GM23338 (cell line): Measurements from ENCODE around the gene LRRC2. TPM values are rescaled to one million over a fixed set of nuclear protein-coding genes. Genes with fewer than 3 reads are reported as not detected.

Experiments
- ATAC-seq: fragments of 200-7000 bp; cut with Tn5 transposase; 3 replicates; pipeline ENCODE4 v1.9.1; 2020
- DNase-seq: peaks from one replicate; pipeline ENCODE4 v3.0.0-alpha.2; 2015; ENCODE audit warnings: low spot score
- H2AFZ ChIP-seq: fragments of 200-600 bp; sonication (generic); 2 replicates; pipeline ENCODE4 v1.8.0; 2016; ENCODE audit warnings: antibody characterized with exemption, mild to moderate bottlenecking, moderate library complexity
- H3F3A ChIP-seq: fragments of 200-600 bp; sonication (generic); replicated peaks from 2 replicates; pipeline ENCODE4 v1.8.0; 2017; ENCODE audit warnings: antibody characterized with exemption, mixed run types, low read depth
- H3K27ac ChIP-seq: fragments of 200-600 bp; sonication (generic); 2 replicates; pipeline ENCODE4 v1.6.1; 2016; ENCODE audit warnings: low read depth
- H3K27me3 ChIP-seq: fragments of 200-600 bp; sonication (generic); 2 replicates; pipeline ENCODE4 v1.8.0; 2016; ENCODE audit warnings: mild to moderate bottlenecking, mixed run types, moderate library complexity; ENCODE audit not compliant: insufficient read depth
- H3K36me3 ChIP-seq: fragments of 200-600 bp; sonication (generic); 2 replicates; pipeline ENCODE4 v1.8.0; 2016; ENCODE audit warnings: mild to moderate bottlenecking; ENCODE audit not compliant: insufficient read depth
- H3K4me1 ChIP-seq: fragments of 200-600 bp; sonication (generic); 2 replicates; pipeline ENCODE4 v1.8.0; 2016; ENCODE audit warnings: mild to moderate bottlenecking, moderate library complexity; ENCODE audit not compliant: insufficient read depth
- H3K4me2 ChIP-seq: fragments of 200-600 bp; sonication (generic); 2 replicates; pipeline ENCODE4 v1.7.1; 2017; ENCODE audit warnings: mixed run types
- H3K4me3 ChIP-seq: fragments of 200-600 bp; sonication (generic); 2 replicates; pipeline ENCODE4 v1.6.1; 2016; ENCODE audit warnings: mixed run types
- H3K79me2 ChIP-seq: fragments of 200-600 bp; sonication (generic); replicated peaks from 2 replicates; pipeline ENCODE4 v1.8.0; 2017; ENCODE audit warnings: mild to moderate bottlenecking; ENCODE audit not compliant: insufficient read depth
- H3K9me2 ChIP-seq: fragments of 200-600 bp; sonication (generic); 2 replicates; pipeline ENCODE4 v1.8.0; 2017; ENCODE audit not compliant: insufficient read depth
- H4K20me1 ChIP-seq: fragments of 200-600 bp; sonication (generic); replicated peaks from 2 replicates; pipeline ENCODE4 v1.8.0; 2017; ENCODE audit warnings: mild to moderate bottlenecking; ENCODE audit not compliant: insufficient read depth
- H3K27ac Mint-ChIP-seq: 2 replicates; pipeline ENCODE4 v1.8.0; 2020; ENCODE audit warnings: inconsistent platforms, mild to moderate bottlenecking, moderate library complexity, mixed read lengths
- H3K27me3 Mint-ChIP-seq: 3 replicates; pipeline ENCODE4 v1.8.0; 2022; ENCODE audit warnings: low read depth, mild to moderate bottlenecking, moderate library complexity, mixed read lengths, inconsistent platforms; ENCODE audit not compliant: insufficient read depth, poor library complexity
- H3K36me3 Mint-ChIP-seq: 3 replicates; pipeline ENCODE4 v1.8.0; 2021; ENCODE audit warnings: low read depth, mild to moderate bottlenecking, inconsistent platforms, moderate library complexity, mixed read lengths
- H3K4me1 Mint-ChIP-seq: 3 replicates; pipeline ENCODE4 v1.8.0; 2020; ENCODE audit warnings: mild to moderate bottlenecking, inconsistent platforms, mixed read lengths
- H3K4me3 Mint-ChIP-seq: 3 replicates; pipeline ENCODE4 v1.8.0; 2021; ENCODE audit warnings: moderate library complexity, mild to moderate bottlenecking, inconsistent platforms, mixed read lengths
- H3K9me3 Mint-ChIP-seq: 3 replicates; pipeline ENCODE4 v1.8.0; 2020; ENCODE audit warnings: moderate library complexity, mild to moderate bottlenecking, inconsistent platforms, mixed read lengths
- JUNB ChIP-seq: IDR thresholded peaks from one replicate; pipeline ENCODE4 v1.6.1; 2016; ENCODE audit warnings: antibody characterized with exemption; ENCODE audit not compliant: unreplicated experiment
- polyA plus RNA-seq: library from polyadenylated mRNA; unstranded; fragments of >200 nt; fragmentation: Nextera tagmentation; extraction: Ambion mirVana; gene quantifications from 2 replicates; pipeline ENCODE4 v1.2.1, GENCODE V29; 2016
- total RNA-seq: library from RNA; depleted of rRNA; stranded (reverse); fragments of >200 nt; shearing (Covaris generic); gene quantifications from 2 replicates; pipeline ENCODE4 v1.2.3, GENCODE V29; 2014
- TF ChIP-seq, protein P1 (sequence below): fragments of 250-450 bp; sonication (Bioruptor Pico); IDR thresholded peaks from 2 replicates; pipeline ENCODE4 v1.5.0; 2020; ENCODE audit warnings: mild to moderate bottlenecking, moderate library complexity
- TF ChIP-seq, protein P2 (sequence below): IDR thresholded peaks from one replicate; pipeline ENCODE4 v1.6.1; 2018; ENCODE audit warnings: antibody characterized with exemption; ENCODE audit not compliant: unreplicated experiment

The LRRC2 gene
- total and polyA plus RNA-seq, 2 experiments from 2014 or later, result 6.5 to 7.1 TPM

DNA sequence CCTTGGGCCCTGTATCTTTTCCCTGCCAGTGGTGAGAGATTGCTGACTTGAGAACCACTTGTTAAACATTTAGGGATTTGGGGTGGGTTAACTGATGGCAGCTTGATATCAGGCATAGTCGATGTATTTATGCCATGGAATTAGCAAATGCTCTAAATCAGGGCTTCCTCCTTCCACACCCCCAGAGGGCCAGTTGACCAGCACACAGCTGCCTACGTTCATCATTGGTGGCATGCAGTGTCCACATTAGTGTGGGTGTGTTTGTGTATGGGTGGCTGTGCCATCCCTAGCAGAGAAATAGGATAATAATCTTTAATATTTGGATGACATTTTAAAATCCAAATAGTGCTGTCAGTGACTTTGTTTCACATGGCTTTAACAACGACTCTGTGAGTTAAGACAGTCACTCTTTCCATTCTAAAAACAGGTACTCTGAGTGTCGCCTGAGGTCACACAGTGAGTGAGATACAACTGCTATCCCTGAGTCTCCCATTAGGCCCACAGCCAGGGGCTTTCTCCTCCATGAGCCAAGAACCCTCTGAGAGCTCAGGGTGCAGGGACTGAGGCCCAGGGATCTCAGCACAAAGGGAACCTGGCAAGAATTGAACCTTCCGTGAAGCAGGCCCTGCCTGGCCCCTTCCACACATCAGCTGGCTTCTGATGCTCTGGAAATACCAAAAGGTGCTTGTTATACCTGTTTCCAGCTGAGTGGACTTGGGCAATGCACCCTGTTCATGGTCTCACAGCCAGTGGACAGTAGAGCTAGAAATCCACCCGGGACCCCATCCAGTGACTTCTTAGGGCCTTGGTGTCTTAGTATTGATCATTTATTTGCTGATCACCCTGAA is 97.1 kb downstream of the LRRC2 start (continued):
- TF ChIP-seq, protein P1, sequence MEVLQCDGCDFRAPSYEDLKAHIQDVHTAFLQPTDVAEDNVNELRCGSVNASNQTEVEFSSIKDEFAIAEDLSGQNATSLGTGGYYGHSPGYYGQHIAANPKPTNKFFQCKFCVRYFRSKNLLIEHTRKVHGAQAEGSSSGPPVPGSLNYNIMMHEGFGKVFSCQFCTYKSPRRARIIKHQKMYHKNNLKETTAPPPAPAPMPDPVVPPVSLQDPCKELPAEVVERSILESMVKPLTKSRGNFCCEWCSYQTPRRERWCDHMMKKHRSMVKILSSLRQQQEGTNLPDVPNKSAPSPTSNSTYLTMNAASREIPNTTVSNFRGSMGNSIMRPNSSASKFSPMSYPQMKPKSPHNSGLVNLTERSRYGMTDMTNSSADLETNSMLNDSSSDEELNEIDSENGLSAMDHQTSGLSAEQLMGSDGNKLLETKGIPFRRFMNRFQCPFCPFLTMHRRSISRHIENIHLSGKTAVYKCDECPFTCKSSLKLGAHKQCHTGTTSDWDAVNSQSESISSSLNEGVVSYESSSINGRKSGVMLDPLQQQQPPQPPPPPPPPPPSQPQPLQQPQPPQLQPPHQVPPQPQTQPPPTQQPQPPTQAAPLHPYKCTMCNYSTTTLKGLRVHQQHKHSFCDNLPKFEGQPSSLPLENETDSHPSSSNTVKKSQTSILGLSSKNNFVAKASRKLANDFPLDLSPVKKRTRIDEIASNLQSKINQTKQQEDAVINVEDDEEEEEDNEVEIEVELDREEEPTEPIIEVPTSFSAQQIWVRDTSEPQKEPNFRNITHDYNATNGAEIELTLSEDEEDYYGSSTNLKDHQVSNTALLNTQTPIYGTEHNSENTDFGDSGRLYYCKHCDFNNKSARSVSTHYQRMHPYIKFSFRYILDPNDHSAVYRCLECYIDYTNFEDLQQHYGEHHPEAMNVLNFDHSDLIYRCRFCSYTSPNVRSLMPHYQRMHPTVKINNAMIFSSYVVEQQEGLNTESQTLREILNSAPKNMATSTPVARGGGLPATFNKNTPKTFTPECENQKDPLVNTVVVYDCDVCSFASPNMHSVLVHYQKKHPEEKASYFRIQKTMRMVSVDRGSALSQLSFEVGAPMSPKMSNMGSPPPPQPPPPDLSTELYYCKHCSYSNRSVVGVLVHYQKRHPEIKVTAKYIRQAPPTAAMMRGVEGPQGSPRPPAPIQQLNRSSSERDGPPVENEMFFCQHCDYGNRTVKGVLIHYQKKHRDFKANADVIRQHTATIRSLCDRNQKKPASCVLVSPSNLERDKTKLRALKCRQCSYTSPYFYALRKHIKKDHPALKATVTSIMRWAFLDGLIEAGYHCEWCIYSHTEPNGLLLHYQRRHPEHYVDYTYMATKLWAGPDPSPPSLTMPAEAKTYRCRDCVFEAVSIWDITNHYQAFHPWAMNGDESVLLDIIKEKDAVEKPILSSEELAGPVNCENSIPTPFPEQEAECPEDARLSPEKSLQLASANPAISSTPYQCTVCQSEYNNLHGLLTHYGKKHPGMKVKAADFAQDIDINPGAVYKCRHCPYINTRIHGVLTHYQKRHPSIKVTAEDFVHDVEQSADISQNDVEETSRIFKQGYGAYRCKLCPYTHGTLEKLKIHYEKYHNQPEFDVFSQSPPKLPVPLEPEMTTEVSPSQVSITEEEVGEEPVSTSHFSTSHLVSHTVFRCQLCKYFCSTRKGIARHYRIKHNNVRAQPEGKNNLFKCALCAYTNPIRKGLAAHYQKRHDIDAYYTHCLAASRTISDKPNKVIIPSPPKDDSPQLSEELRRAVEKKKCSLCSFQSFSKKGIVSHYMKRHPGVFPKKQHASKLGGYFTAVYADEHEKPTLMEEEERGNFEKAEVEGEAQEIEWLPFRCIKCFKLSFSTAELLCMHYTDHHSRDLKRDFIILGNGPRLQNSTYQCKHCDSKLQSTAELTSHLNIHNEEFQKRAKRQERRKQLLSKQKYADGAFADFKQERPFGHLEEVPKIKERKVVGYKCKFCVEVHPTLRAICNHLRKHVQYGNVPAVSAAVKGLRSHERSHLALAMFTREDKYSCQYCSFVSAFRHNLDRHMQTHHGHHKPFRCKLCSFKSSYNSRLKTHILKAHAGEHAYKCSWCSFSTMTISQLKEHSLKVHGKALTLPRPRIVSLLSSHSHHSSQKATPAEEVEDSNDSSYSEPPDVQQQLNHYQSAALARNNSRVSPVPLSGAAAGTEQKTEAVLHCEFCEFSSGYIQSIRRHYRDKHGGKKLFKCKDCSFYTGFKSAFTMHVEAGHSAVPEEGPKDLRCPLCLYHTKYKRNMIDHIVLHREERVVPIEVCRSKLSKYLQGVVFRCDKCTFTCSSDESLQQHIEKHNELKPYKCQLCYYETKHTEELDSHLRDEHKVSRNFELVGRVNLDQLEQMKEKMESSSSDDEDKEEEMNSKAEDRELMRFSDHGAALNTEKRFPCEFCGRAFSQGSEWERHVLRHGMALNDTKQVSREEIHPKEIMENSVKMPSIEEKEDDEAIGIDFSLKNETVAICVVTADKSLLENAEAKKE (CRISPR knock-in tag), result no peak

DNA sequence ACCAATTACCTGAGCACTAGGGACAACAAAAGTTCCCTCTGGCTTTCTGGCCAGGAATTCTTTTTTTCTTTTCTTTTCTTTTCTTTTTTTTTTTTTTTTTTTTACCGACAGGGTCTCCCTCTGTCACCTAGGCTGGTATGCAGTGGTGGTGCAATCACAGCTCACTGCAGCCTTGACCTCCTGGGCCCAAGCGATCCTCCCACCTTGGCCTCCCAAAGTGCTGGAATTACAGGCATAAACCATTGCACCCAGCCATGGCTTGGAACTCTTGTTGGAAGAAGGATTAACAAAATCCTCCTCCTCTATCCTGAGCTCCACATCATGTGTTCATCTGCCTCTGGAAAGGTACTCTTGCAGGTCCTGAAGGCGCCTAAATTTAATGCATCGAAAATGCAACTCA is 98.5 kb downstream of the LRRC2 start:
- H3K36me3 Mint-ChIP-seq, result no peaks in the 10 kb centered on the region
- Histone ChIP-seq H4K20me1 (no peaks in the 10 kb centered on the region), H3K9me2 (no peaks in the 10 kb centered on the region), H3K79me2 (no peaks in the 10 kb centered on the region), H2AFZ (0 out of 2 replicates have a peak overlapping the region, but pooled peaks have one; percentile 10), H3K4me2 (no peak overlapping the region), H3F3A (no peaks in the 10 kb centered on the region), H3K4me3 (no peak overlapping the region), H3K27ac (no peak overlapping the region), H3K36me3 (no peaks in the 10 kb centered on the region), H3K27me3 (peaks cover 39% of the 10 kb centered on the region), H3K4me1 (peaks cover 6% of the 10 kb centered on the region; the same call in 1 of the 2 replicates)
- peaks cover 22% of the 10 kb centered on the region for H3K27me3 Mint-ChIP-seq
- H3K4me3 Mint-ChIP-seq, result no peak overlapping the region
- no peak for ATAC-seq
- no peaks in the 10 kb centered on the region; the same call in 2 of the 3 replicates for H3K9me3 Mint-ChIP-seq
- DNase-seq, result no peak
- H3K4me1 Mint-ChIP-seq, result peaks cover 2% of the 10 kb centered on the region
- H3K27ac Mint-ChIP-seq, result no peak overlapping the region
- no peak for TF ChIP-seq JUNB
- TF ChIP-seq, protein P2, sequence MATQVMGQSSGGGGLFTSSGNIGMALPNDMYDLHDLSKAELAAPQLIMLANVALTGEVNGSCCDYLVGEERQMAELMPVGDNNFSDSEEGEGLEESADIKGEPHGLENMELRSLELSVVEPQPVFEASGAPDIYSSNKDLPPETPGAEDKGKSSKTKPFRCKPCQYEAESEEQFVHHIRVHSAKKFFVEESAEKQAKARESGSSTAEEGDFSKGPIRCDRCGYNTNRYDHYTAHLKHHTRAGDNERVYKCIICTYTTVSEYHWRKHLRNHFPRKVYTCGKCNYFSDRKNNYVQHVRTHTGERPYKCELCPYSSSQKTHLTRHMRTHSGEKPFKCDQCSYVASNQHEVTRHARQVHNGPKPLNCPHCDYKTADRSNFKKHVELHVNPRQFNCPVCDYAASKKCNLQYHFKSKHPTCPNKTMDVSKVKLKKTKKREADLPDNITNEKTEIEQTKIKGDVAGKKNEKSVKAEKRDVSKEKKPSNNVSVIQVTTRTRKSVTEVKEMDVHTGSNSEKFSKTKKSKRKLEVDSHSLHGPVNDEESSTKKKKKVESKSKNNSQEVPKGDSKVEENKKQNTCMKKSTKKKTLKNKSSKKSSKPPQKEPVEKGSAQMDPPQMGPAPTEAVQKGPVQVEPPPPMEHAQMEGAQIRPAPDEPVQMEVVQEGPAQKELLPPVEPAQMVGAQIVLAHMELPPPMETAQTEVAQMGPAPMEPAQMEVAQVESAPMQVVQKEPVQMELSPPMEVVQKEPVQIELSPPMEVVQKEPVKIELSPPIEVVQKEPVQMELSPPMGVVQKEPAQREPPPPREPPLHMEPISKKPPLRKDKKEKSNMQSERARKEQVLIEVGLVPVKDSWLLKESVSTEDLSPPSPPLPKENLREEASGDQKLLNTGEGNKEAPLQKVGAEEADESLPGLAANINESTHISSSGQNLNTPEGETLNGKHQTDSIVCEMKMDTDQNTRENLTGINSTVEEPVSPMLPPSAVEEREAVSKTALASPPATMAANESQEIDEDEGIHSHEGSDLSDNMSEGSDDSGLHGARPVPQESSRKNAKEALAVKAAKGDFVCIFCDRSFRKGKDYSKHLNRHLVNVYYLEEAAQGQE, result no peak
- TF ChIP-seq, protein P1 (CRISPR knock-in tag), result no peak
